GM19099 (cell line): ENCODE results near the gene AACS.

Experiments
- POLR2A ChIP-seq: IDR thresholded peaks from 3 replicates; pipeline ENCODE4 v1.6.1; 2011; ENCODE audit warnings: low read depth; ENCODE audit not compliant: insufficient read length; ENCODE audit errors: extremely low read depth

The AACS gene

GRCh38 chr12:125149160-125150108 lies 84.2 kb downstream of the AACS start:
- TF ChIP-seq POLR2A = peak; percentile 35

GRCh38 chr12:125151284-125151683 lies 86.0 kb downstream of the AACS start:
- no peak for TF ChIP-seq POLR2A

GRCh38 chr12:125152463-125152862 lies 87.2 kb downstream of the AACS start:
- no peak for TF ChIP-seq POLR2A

- no peak for TF ChIP-seq POLR2A
These were observed 90.1 kb downstream of the AACS start for GRCh38 chr12:125155366-125155765.

- no peak for TF ChIP-seq POLR2A
These were observed 91.9 kb downstream of the AACS start for GRCh38 chr12:125157177-125157576.

GRCh38 chr12:125159702-125160101 lies 94.5 kb downstream of the AACS start:
- TF ChIP-seq POLR2A = no peak

- no peak for TF ChIP-seq POLR2A
These were observed 95.2 kb downstream of the AACS start for GRCh38 chr12:125160281-125160955.

- no peak for TF ChIP-seq POLR2A
These were observed 96.4 kb downstream of the AACS start for GRCh38 chr12:125161712-125162022.

- no peak for TF ChIP-seq POLR2A
These were observed 97.3 kb downstream of the AACS start for GRCh38 chr12:125162489-125163028.

- no peak for TF ChIP-seq POLR2A
These were observed 97.9 kb downstream of the AACS start for GRCh38 chr12:125163148-125163547.

- TF ChIP-seq POLR2A = no peak
These were observed 99.3 kb downstream of the AACS start for GRCh38 chr12:125164541-125164940.

- TF ChIP-seq POLR2A = no peak
These were observed 100.8 kb downstream of the AACS start for GRCh38 chr12:125166041-125166440.

- TF ChIP-seq POLR2A = no peak
These were observed 102.4 kb downstream of the AACS start for GRCh38 chr12:125167658-125168057.

GRCh38 chr12:125169451-125169850 lies 104.2 kb downstream of the AACS start:
- TF ChIP-seq POLR2A = no peak

GRCh38 chr12:125169870-125170269 lies 104.6 kb downstream of the AACS start:
- no peak for TF ChIP-seq POLR2A

- no peak for TF ChIP-seq POLR2A
These were observed 106.0 kb downstream of the AACS start for GRCh38 chr12:125171267-125171666.

GRCh38 chr12:125172231-125172850 lies 107.1 kb downstream of the AACS start:
- no peak for TF ChIP-seq POLR2A
